ENCODE results near the gene AKR7A3.

DNA sequence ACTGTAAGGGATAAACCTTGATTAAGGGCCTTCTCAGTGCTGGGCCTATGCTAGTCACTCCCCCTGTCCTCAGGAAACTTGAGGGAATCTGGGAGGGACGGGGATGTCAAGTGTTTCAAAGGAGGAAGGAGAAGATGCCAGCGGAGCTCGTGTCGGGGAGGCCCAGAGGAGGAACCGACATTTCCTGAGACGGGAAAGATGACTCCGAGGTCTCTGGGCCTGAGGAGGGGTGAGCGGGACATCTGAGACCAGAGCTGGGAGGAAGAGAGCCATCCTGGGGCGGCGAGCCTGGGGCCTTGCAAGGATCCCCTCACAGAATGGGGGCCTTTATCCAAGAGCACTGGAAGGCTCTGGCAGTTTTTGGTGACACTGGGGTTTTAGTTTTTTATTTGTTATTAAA lies 33.9 kb upstream of the AKR7A3 start:
- TF ChIP-seq EZH2 (IDR thresholded peaks at IDR 0.05; ENCODE audit: borderline replicate concordance, low read depth, low read length) (no peak), MYC (IDR thresholded peaks at IDR 0.05; ENCODE audit: low read depth, low read length) (no peak), MYC (CRISPR knock-in tag; IDR thresholded peaks at IDR 0.05; ENCODE audit: borderline replicate concordance, low read depth) (no peak), ZNF354B (CRISPR knock-in tag; IDR thresholded peaks at IDR 0.05) (no peak), JUND (IDR thresholded peaks at IDR 0.05; ENCODE audit: borderline replicate concordance, low read depth, low read length) (no peak), JUND (tag; IDR thresholded peaks at IDR 0.05; ENCODE audit: borderline replicate concordance, low read depth, low read length) (no peak), PRDM10 (IDR thresholded peaks at IDR 0.05; ENCODE audit: partially characterized antibody) (no peak), ZNF3 (CRISPR knock-in tag; IDR thresholded peaks at IDR 0.05) (no peak), CREM (IDR thresholded peaks at IDR 0.05; ENCODE audit: low read depth) (no peak), POLR2A (conservative IDR thresholded peaks at IDR 0.05) (no peak)
- TF ChIP-seq, protein P1, sequence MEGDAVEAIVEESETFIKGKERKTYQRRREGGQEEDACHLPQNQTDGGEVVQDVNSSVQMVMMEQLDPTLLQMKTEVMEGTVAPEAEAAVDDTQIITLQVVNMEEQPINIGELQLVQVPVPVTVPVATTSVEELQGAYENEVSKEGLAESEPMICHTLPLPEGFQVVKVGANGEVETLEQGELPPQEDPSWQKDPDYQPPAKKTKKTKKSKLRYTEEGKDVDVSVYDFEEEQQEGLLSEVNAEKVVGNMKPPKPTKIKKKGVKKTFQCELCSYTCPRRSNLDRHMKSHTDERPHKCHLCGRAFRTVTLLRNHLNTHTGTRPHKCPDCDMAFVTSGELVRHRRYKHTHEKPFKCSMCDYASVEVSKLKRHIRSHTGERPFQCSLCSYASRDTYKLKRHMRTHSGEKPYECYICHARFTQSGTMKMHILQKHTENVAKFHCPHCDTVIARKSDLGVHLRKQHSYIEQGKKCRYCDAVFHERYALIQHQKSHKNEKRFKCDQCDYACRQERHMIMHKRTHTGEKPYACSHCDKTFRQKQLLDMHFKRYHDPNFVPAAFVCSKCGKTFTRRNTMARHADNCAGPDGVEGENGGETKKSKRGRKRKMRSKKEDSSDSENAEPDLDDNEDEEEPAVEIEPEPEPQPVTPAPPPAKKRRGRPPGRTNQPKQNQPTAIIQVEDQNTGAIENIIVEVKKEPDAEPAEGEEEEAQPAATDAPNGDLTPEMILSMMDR (IDR thresholded peaks at IDR 0.05 in 2 of 3, conservative IDR thresholded peaks at IDR 0.05 in 1 of 3; ENCODE audit: insufficient read depth in 2 of 3, low read depth in 1 of 3, low read length in 3 of 3), result no peak
- TF ChIP-seq, protein P2, sequence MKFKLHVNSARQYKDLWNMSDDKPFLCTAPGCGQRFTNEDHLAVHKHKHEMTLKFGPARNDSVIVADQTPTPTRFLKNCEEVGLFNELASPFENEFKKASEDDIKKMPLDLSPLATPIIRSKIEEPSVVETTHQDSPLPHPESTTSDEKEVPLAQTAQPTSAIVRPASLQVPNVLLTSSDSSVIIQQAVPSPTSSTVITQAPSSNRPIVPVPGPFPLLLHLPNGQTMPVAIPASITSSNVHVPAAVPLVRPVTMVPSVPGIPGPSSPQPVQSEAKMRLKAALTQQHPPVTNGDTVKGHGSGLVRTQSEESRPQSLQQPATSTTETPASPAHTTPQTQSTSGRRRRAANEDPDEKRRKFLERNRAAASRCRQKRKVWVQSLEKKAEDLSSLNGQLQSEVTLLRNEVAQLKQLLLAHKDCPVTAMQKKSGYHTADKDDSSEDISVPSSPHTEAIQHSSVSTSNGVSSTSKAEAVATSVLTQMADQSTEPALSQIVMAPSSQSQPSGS (CRISPR knock-in tag; IDR thresholded peaks at IDR 0.05), result no peak
- TF ChIP-seq, protein P3, sequence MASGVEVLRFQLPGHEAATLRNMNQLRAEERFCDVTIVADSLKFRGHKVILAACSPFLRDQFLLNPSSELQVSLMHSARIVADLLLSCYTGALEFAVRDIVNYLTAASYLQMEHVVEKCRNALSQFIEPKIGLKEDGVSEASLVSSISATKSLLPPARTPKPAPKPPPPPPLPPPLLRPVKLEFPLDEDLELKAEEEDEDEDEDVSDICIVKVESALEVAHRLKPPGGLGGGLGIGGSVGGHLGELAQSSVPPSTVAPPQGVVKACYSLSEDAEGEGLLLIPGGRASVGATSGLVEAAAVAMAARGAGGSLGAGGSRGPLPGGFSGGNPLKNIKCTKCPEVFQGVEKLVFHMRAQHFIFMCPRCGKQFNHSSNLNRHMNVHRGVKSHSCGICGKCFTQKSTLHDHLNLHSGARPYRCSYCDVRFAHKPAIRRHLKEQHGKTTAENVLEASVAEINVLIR (CRISPR knock-in tag; IDR thresholded peaks at IDR 0.05), result no peak

All from K562 (cell line).